HCT116 (cell line): ENCODE results near the gene RPL10. TPM values are rescaled to one million over a fixed set of nuclear protein-coding genes. Genes with fewer than 3 reads are reported as not detected.

ENCODE experiments used
- ATAC-seq: fragments of 200-7000 bp; cut with Tn5 transposase; 2 replicates; pipeline ENCODE4 v1.9.1; 2020; ENCODE audit warnings: mild to moderate bottlenecking, moderate library complexity
- BruUV-seq: library from RNA; stranded (reverse); fragments of 400-500 nt; replicated peaks from 2 replicates; lab custom pipeline; 2021; lab: Mats Ljungman, UMichigan
- CTCF ChIA-PET: fragments of 300-600 bp; sonication (Branson Sonifier 250); formaldehyde crosslinking; loops from one replicate; lab custom pipeline; 2021; ENCODE audit warnings: antibody characterized with exemption; lab: Charles Lee
- POLR2A ChIA-PET: fragments of 300-600, 350-600 bp; sonication (Branson Sonifier 250); formaldehyde crosslinking; loops from one replicate; lab custom pipeline; 2021; ENCODE audit warnings: antibody characterized with exemption; lab: Charles Lee
- RAD21 ChIA-PET, 2 experiments: fragments of 300-600 bp; sonication (Branson Sonifier 250); formaldehyde crosslinking; loops; one replicate each; lab custom pipeline; 2023; ENCODE audit warnings: low total read pairs in 2 of 2; ENCODE audit not compliant: uncharacterized antibody in 2 of 2, unreplicated experiment in 2 of 2, low non-redundant PET in 1 of 2; lab: Charles Lee
- DNase-seq: peaks from one replicate; pipeline ENCODE4 v3.0.0-alpha.2; 2010; ENCODE audit warnings: low read depth, low spot score
- H2AFZ ChIP-seq: fragments of 200-600 bp; shearing (Covaris generic), sonication (generic); 2 replicates; pipeline ENCODE4 v1.6.1; 2017; ENCODE audit warnings: low read depth, mixed run types, mixed read lengths, antibody characterized with exemption, low read length; ENCODE audit not compliant: poor library complexity, severe bottlenecking
- H3K27ac ChIP-seq: 2 replicates; pipeline ENCODE4 v1.5.1; 2012; ENCODE audit warnings: low read depth, low read length
- H3K27me3 ChIP-seq: fragments of 200-600 bp; sonication (generic); 2 replicates; pipeline ENCODE4 v1.6.1; 2016; ENCODE audit warnings: mixed run types, low read length, mixed read lengths; ENCODE audit not compliant: insufficient read depth
- H3K36me3 ChIP-seq, 2 experiments: fragments of 200-500 bp in 1 of 2; fragments of 200-600 bp in 1 of 2; sonication (Bioruptor generic) in 1 of 2; sonication (generic) in 1 of 2; 2 replicates each; pipeline versions ENCODE4 v1.5.1 to v1.6.1; 2014 to 2016; ENCODE audit warnings: low read length in 2 of 2, inconsistent platforms in 1 of 2, mixed read lengths in 1 of 2, mixed run types in 1 of 2; ENCODE audit not compliant: insufficient read depth in 2 of 2, control insufficient read depth in 1 of 2
- H3K4me1 ChIP-seq, 2 experiments: fragments of 200-600 bp in 1 of 2; sonication (generic) in 1 of 2; 2 replicates each; pipeline versions ENCODE4 v1.5.1 to v1.6.1; 2012 to 2017; ENCODE audit warnings: low read length in 2 of 2, inconsistent platforms in 1 of 2, mild to moderate bottlenecking in 1 of 2, mixed read lengths in 1 of 2, mixed run types in 1 of 2, moderate library complexity in 1 of 2; ENCODE audit not compliant: insufficient read depth in 2 of 2, control insufficient read depth in 1 of 2
- H3K4me2 ChIP-seq: fragments of 200-600 bp; sonication (generic); 2 replicates; pipeline ENCODE4 v1.6.1; 2017; ENCODE audit warnings: mixed run types, low read length, mixed read lengths
- H3K4me3 ChIP-seq, 2 experiments: fragments of 200-600 bp in 1 of 2; sonication (generic) in 1 of 2; replicated peaks in 1 of 2; 2 replicates each; pipeline ENCODE4 v1.5.1; 2011 to 2016; ENCODE audit warnings: low read length in 2 of 2, control low read depth in 1 of 2, low read depth in 1 of 2, mild to moderate bottlenecking in 1 of 2, mixed read lengths in 1 of 2, mixed run types in 1 of 2
- H3K79me2 ChIP-seq: fragments of 200-600 bp; sonication (generic); 2 replicates; pipeline ENCODE4 v1.6.1; 2017; ENCODE audit warnings: mild to moderate bottlenecking, mixed run types, low read length, moderate library complexity, mixed read lengths; ENCODE audit not compliant: insufficient read depth
- H3K9ac ChIP-seq: fragments of 200-600 bp; sonication (generic); 2 replicates; pipeline ENCODE4 v1.6.1; 2016; ENCODE audit warnings: low read length, mixed read lengths
- H3K9me2 ChIP-seq: fragments of 200-600 bp; sonication (generic), shearing (Covaris generic); 2 replicates; pipeline ENCODE4 v1.6.1; 2017; ENCODE audit warnings: mixed run types, mild to moderate bottlenecking, moderate library complexity; ENCODE audit not compliant: insufficient read depth
- H3K9me3 ChIP-seq, 2 experiments: fragments of 200-500 bp in 1 of 2; fragments of 200-600 bp in 1 of 2; sonication (Bioruptor generic) in 1 of 2; sonication (generic) in 1 of 2; 2 replicates each; pipeline ENCODE4 v1.6.1; 2014 to 2017; ENCODE audit warnings: low read length in 2 of 2, mixed read lengths in 2 of 2, inconsistent platforms in 1 of 2, low read depth in 1 of 2, mild to moderate bottlenecking in 1 of 2, mixed run types in 1 of 2, moderate library complexity in 1 of 2; ENCODE audit not compliant: control insufficient read depth in 1 of 2, insufficient read depth in 1 of 2
- H4K20me1 ChIP-seq: fragments of 200-600 bp; sonication (generic), shearing (Covaris generic); 2 replicates; pipeline ENCODE4 v1.6.1; 2017; ENCODE audit warnings: mixed run types, mild to moderate bottlenecking, moderate library complexity; ENCODE audit not compliant: insufficient read depth
- CBX3 ChIP-seq: IDR thresholded peaks from 2 replicates; pipeline ENCODE4 v1.6.1; 2012; ENCODE audit warnings: low read depth
- CEBPB ChIP-seq: IDR thresholded peaks from 2 replicates; pipeline ENCODE4 v1.6.1; 2012; ENCODE audit warnings: low read depth
- EGR1 ChIP-seq: IDR thresholded peaks from 2 replicates; pipeline ENCODE4 v1.6.1; 2012; ENCODE audit warnings: low read depth
- ELF1 ChIP-seq: IDR thresholded peaks from 2 replicates; pipeline ENCODE4 v1.6.1; 2012; ENCODE audit warnings: low read depth, borderline replicate concordance
- EZH2 ChIP-seq: fragments of 200-600 bp; sonication (generic); IDR thresholded peaks from 2 replicates; pipeline ENCODE4 v1.6.1; 2017; ENCODE audit warnings: antibody characterized with exemption, mixed run types
- EZH2phosphoT487 ChIP-seq: fragments of 200-600 bp; IDR thresholded peaks from 2 replicates; pipeline ENCODE4 v1.6.1; 2018; ENCODE audit warnings: antibody characterized with exemption, borderline replicate concordance
- FOSL1 ChIP-seq: IDR thresholded peaks from 2 replicates; pipeline ENCODE4 v1.6.1; 2012; ENCODE audit warnings: low read depth
- JUND ChIP-seq: IDR thresholded peaks from 2 replicates; pipeline ENCODE4 v1.6.1; 2012
- POLR2A ChIP-seq: IDR thresholded peaks from 2 replicates; pipeline ENCODE4 v1.7.0; 2011; ENCODE audit warnings: borderline replicate concordance; ENCODE audit not compliant: insufficient read depth, insufficient read length; ENCODE audit errors: extremely low read depth
- POLR2AphosphoS5 ChIP-seq: IDR thresholded peaks from 2 replicates; pipeline ENCODE4 v1.6.1; 2011; ENCODE audit warnings: mild to moderate bottlenecking, low read depth, low read length, moderate library complexity
- RAD21 ChIP-seq: IDR thresholded peaks from 2 replicates; pipeline ENCODE4 v1.6.1; 2012; ENCODE audit warnings: low read depth, mild to moderate bottlenecking
- SIN3A ChIP-seq: IDR thresholded peaks from 2 replicates; pipeline ENCODE4 v1.6.1; 2012; ENCODE audit warnings: low read depth
- SRF ChIP-seq: IDR thresholded peaks from 2 replicates; pipeline ENCODE4 v1.6.1; 2012; ENCODE audit warnings: low read depth
- TCF7L2 ChIP-seq: IDR thresholded peaks from 2 replicates; pipeline ENCODE4 v1.7.0; 2011; ENCODE audit warnings: borderline replicate concordance, inconsistent platforms; ENCODE audit not compliant: insufficient read depth, insufficient read length; ENCODE audit errors: extremely low read depth
- YY1 ChIP-seq: IDR thresholded peaks from 2 replicates; pipeline ENCODE4 v1.6.1; 2011; ENCODE audit warnings: low read length, low read depth, moderate library complexity, mild to moderate bottlenecking; ENCODE audit not compliant: insufficient replicate concordance; ENCODE audit errors: extremely low read depth
- ZNF274 ChIP-seq: fragments of 200-500 bp; sonication (Bioruptor generic); IDR thresholded peaks from 2 replicates; pipeline ENCODE4 v1.6.1; 2014; ENCODE audit warnings: mild to moderate bottlenecking, low read depth, low read length, inconsistent platforms
- intact Hi-C: fragments of 100-400 bp; cut with micrococcal nuclease; formaldehyde crosslinking; loops from 2 replicates; pipeline ENCODE4 v1.10.0; 2022
- total RNA-seq: library from RNA; stranded (reverse); gene quantifications from one replicate; pipeline ENCODE4 v1.2.1, GENCODE V29; 2021; ENCODE audit not compliant: unreplicated experiment
- TF ChIP-seq, protein P1 (sequence below): IDR thresholded peaks from 2 replicates; pipeline ENCODE4 v1.6.1; 2012
- TF ChIP-seq, protein P2 (sequence below), 3 experiments: fragments of 200-600 bp in 1 of 3; sonication (generic) in 1 of 3; IDR thresholded peaks in 2 of 3; conservative IDR thresholded peaks in 1 of 3; 2 replicates each; pipeline ENCODE4 v1.5.1; 2012 to 2017; ENCODE audit warnings: low read depth in 2 of 3, low read length in 2 of 3, antibody characterized with exemption in 1 of 3, borderline replicate concordance in 1 of 3, control low read depth in 1 of 3, mild to moderate bottlenecking in 1 of 3, mixed read lengths in 1 of 3, mixed run types in 1 of 3, moderate library complexity in 1 of 3; ENCODE audit not compliant: insufficient read depth in 1 of 3
- TF ChIP-seq, protein P3 (sequence below): IDR thresholded peaks from 2 replicates; pipeline ENCODE4 v1.6.1; 2012

Gene RPL10
- total RNA-seq, 1 experiment from 2014 or later = 3,069 TPM

DNA sequence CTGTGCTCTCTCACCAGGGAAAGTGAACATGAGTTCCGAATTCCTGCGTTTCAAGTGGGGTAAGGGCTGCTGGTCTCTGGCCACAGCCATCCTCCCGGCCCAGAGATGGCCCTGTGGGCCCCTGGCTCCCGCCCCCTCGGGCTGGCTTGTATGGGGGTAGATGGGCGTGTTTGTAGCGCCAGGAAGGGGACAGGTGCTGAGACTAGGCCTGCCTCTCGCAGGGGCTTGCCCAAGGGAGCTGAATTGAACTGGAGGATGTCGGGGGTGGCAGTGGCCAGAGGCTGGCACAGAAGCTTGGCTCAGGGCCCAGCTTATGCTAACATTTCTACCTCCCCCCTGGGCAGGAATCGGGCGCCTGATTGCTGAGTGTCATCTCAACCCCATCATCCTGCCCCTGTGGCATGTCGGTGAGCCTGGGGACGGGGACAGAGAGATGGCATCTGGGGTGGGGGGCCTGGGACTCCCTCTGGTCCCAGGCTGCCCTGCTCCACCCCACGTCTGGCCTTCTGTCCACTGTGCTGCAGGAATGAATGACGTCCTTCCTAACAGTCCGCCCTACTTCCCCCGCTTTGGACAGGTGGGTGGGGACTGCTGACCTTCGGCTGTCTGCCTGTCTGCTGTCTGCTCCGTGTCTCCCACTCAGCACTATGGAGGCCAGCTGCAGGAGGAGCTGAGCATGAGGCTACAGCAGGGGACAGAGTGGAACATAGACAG lies 21.7 kb downstream of the RPL10 start:
- Histone ChIP-seq H3K79me2 (no peaks in the 10 kb centered on the region), H3K9ac (no peak overlapping the region), H3K27me3 (no peaks in the 10 kb centered on the region), H3K4me3 (no peak overlapping the region), H3K4me1 (no peaks in the 10 kb centered on the region), H4K20me1 (no peaks in the 10 kb centered on the region), H3K36me3 (no peaks in the 10 kb centered on the region), H3K9me3 (no peaks in the 10 kb centered on the region), H3K9me2 (no peaks in the 10 kb centered on the region), H3K27ac (no peak overlapping the region), H3K4me2 (no peak overlapping the region), H2AFZ (no peak overlapping the region)
- ChIA-PET POLR2A (no interaction called here), RAD21 (no interaction called here), CTCF (no interaction called here)
- intact Hi-C loops = no loop called here
- DNase-seq = no peak
- BruUV-seq = no TSS peak
- no peak for ATAC-seq
- no peak for TF ChIP-seq POLR2AphosphoS5

DNA sequence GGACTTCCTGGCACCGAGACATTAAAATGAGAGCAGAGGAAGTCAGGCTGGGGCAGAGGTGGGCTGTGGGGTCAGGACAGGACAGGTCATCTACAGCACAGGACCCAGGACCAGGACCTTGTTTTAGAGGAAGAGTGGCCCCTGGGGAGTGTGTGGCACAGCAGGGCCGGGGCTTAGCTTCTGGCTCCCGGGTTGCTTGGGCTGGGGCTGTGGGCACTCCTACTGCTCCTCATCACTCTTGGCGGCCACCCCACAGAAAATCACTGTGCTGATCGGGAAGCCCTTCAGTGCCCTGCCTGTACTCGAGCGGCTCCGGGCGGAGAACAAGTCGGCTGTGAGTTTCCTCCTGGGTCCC lies 22.2 kb downstream of the RPL10 start:
- BruUV-seq = no TSS peak
- Histone ChIP-seq H3K36me3 (no peaks in the 10 kb centered on the region), H3K4me2 (no peak overlapping the region), H3K27ac (no peak overlapping the region), H3K4me1 (peaks cover 0 to 4% of the 10 kb centered on the region in 2 experiments; a peak in 1 of 4 replicates), H3K27me3 (no peaks in the 10 kb centered on the region), H3K9ac (no peak overlapping the region), H4K20me1 (no peaks in the 10 kb centered on the region), H3K79me2 (no peaks in the 10 kb centered on the region), H3K9me3 (no peaks in the 10 kb centered on the region), H2AFZ (no peak overlapping the region), H3K9me2 (no peaks in the 10 kb centered on the region), H3K4me3 (no peak overlapping the region)
- CTCF ChIA-PET = no interaction called here
- POLR2A ChIA-PET = no interaction called here
- intact Hi-C loops = no loop called here
- RAD21 ChIA-PET = no interaction called here
- no peak for ATAC-seq
- no peak for DNase-seq
- no peak for TF ChIP-seq EZH2phosphoT487
- no peak for TF ChIP-seq CEBPB
- TF ChIP-seq TCF7L2 = no peak
- TF ChIP-seq, protein P1, sequence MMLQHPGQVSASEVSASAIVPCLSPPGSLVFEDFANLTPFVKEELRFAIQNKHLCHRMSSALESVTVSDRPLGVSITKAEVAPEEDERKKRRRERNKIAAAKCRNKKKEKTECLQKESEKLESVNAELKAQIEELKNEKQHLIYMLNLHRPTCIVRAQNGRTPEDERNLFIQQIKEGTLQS = no peak
- TF ChIP-seq POLR2A = no peak
- no peak for TF ChIP-seq ELF1
- TF ChIP-seq EGR1 = no peak
- no peak for TF ChIP-seq CBX3
- TF ChIP-seq, protein P2, sequence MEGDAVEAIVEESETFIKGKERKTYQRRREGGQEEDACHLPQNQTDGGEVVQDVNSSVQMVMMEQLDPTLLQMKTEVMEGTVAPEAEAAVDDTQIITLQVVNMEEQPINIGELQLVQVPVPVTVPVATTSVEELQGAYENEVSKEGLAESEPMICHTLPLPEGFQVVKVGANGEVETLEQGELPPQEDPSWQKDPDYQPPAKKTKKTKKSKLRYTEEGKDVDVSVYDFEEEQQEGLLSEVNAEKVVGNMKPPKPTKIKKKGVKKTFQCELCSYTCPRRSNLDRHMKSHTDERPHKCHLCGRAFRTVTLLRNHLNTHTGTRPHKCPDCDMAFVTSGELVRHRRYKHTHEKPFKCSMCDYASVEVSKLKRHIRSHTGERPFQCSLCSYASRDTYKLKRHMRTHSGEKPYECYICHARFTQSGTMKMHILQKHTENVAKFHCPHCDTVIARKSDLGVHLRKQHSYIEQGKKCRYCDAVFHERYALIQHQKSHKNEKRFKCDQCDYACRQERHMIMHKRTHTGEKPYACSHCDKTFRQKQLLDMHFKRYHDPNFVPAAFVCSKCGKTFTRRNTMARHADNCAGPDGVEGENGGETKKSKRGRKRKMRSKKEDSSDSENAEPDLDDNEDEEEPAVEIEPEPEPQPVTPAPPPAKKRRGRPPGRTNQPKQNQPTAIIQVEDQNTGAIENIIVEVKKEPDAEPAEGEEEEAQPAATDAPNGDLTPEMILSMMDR (IDR thresholded peaks at IDR 0.05 in 2 of 3, conservative IDR thresholded peaks at IDR 0.05 in 1 of 3; ENCODE audit: borderline replicate concordance in 1 of 3, insufficient read depth in 1 of 3, low read depth in 2 of 3, low read length in 2 of 3) = no peak
- TF ChIP-seq JUND = no peak
- TF ChIP-seq, protein P3, sequence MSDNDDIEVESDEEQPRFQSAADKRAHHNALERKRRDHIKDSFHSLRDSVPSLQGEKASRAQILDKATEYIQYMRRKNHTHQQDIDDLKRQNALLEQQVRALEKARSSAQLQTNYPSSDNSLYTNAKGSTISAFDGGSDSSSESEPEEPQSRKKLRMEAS = no peak
- no peak for TF ChIP-seq EZH2
- no peak for TF ChIP-seq YY1
- TF ChIP-seq FOSL1 = no peak
- TF ChIP-seq ZNF274 = no peak
- TF ChIP-seq RAD21 = no peak
- TF ChIP-seq SRF = no peak
- TF ChIP-seq SIN3A = no peak
